ENCODE measurements around the gene NCKAP5. TPM values are rescaled to one million over a fixed set of nuclear protein-coding genes. Genes with fewer than 3 reads are reported as not detected.

The NCKAP5 gene
- total RNA-seq, 4 donors from 2014 or later = 0.55 to 6.6 (median 3.3) TPM; not detected in 1

DNA sequence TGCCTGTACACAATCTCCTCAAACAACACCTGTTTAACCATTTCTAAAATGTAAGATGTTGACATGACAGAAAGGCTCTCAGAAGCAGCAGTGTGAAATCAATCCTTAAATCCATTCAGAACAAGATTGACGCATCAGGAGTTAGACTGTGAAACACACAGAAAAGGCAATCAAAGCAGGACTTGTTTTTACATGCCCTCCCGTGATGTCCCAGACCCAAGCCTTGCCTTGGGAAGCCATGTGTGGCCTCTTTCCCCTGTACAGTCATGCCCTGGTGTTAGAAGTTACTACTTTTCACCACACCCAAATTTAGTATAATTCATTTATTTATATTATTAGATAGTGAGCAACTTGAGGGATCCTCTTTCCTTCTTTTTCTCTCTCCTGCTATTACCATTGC lies 115.7 kb downstream of the NCKAP5 start:
- Histone ChIP-seq H3K9me3 (no peaks in the 10 kb centered on the region), H3K27me3 (no peaks in the 10 kb centered on the region), H3K27ac (no peak overlapping the region), H3K4me3 (no peak overlapping the region), H3K36me3 (no peaks in the 10 kb centered on the region), H3K4me1 (no peaks in the 10 kb centered on the region)
- DNase-seq = no peak
- intact Hi-C loops (cut with DNase I; ENCODE audit: low total_unique reads) = no loop called here
- no peak for TF ChIP-seq POLR2A (IDR thresholded peaks at IDR 0.05)
- TF ChIP-seq, protein P1, sequence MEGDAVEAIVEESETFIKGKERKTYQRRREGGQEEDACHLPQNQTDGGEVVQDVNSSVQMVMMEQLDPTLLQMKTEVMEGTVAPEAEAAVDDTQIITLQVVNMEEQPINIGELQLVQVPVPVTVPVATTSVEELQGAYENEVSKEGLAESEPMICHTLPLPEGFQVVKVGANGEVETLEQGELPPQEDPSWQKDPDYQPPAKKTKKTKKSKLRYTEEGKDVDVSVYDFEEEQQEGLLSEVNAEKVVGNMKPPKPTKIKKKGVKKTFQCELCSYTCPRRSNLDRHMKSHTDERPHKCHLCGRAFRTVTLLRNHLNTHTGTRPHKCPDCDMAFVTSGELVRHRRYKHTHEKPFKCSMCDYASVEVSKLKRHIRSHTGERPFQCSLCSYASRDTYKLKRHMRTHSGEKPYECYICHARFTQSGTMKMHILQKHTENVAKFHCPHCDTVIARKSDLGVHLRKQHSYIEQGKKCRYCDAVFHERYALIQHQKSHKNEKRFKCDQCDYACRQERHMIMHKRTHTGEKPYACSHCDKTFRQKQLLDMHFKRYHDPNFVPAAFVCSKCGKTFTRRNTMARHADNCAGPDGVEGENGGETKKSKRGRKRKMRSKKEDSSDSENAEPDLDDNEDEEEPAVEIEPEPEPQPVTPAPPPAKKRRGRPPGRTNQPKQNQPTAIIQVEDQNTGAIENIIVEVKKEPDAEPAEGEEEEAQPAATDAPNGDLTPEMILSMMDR (IDR thresholded peaks at IDR 0.05) = no peak

DNA sequence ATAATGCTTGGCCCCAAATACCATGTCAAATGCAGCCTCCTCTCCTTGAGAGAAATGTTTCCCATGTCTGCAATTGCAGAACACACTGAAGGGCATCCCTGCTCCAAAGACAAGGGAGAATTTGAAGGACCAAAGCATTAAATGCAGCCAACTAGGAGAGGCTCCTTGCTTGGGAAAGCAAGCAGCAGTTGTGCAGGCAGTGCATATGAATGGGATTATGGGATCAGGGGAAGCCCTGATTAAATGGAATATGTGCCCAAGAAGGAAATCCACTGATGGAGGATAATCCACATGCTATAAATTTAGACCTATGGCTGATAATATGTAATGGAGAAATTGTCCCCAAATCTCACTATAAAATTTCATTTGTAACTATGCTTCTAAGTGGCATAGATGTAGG lies 116.1 kb downstream of the NCKAP5 start:
- H3K27ac ChIP-seq = no peak overlapping the region
- no peak overlapping the region for H3K4me3 ChIP-seq
- intact Hi-C loops (cut with DNase I; ENCODE audit: low total_unique reads) = no loop called here
- TF ChIP-seq POLR2A (IDR thresholded peaks at IDR 0.05) = no peak
- TF ChIP-seq, protein P1 (IDR thresholded peaks at IDR 0.05) = no peak
- H3K9me3 ChIP-seq = no peaks in the 10 kb centered on the region
- no peaks in the 10 kb centered on the region for H3K36me3 ChIP-seq
- no peaks in the 10 kb centered on the region for H3K4me1 ChIP-seq
- DNase-seq = no peak
- H3K27me3 ChIP-seq = no peaks in the 10 kb centered on the region

DNA sequence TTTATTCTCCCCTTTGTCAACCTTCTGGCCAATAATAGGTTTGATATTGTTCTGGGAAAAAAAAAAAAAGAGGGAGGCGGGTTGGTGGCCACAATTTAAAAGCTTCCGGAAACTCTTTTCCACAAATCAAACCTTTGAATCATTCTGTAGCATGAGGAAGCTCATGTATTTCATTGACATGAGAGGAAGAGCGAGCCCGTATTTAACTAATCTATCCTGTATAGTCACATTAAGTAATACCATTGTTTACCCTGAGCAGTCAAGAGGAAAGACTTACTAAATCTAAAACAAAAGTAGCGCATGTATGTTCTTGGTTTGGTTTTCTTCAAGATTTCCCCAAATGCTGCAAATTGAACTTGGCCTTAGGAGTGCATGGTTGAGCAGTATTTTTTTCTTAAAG lies 120.1 kb downstream of the NCKAP5 start:
- H3K4me3 ChIP-seq = no peak overlapping the region
- no peaks in the 10 kb centered on the region for H3K4me1 ChIP-seq
- DNase-seq = no peak
- intact Hi-C loops (cut with DNase I; ENCODE audit: low total_unique reads) = no loop called here
- H3K9me3 ChIP-seq = no peaks in the 10 kb centered on the region
- TF ChIP-seq, protein P1 (IDR thresholded peaks at IDR 0.05) = no peak
- no peak for TF ChIP-seq POLR2A (IDR thresholded peaks at IDR 0.05)
- H3K36me3 ChIP-seq = no peaks in the 10 kb centered on the region
- H3K27ac ChIP-seq = no peak overlapping the region
- H3K27me3 ChIP-seq = no peaks in the 10 kb centered on the region

DNA sequence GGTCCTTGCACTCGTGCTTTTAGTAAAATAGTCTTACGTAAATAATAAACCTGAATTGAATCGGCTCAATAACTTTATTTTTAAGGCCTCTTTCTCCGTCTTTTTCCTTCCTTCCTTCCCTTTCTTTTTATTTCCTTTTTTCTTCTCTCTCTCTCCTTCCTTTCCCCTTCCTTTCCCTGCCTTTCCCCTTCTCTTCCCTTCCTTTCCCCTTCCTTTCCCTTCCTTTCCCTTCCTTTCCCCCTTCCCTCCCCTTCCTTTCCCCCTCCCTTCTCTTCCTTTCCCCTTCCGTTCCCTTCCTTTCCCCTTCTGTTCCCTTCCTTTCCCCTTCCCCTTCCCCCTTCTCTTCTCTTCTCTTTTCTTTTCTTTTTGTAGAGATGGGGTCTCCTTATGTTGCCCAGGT lies 121.0 kb downstream of the NCKAP5 start:
- no peaks in the 10 kb centered on the region for H3K9me3 ChIP-seq
- no peak for DNase-seq
- no peaks in the 10 kb centered on the region for H3K4me1 ChIP-seq
- TF ChIP-seq, protein P1 (IDR thresholded peaks at IDR 0.05) = no peak
- no peak for TF ChIP-seq POLR2A (IDR thresholded peaks at IDR 0.05)
- no peak overlapping the region for H3K4me3 ChIP-seq
- intact Hi-C loops (cut with DNase I; ENCODE audit: low total_unique reads) = no loop called here
- H3K27me3 ChIP-seq = no peaks in the 10 kb centered on the region
- H3K27ac ChIP-seq = no peak overlapping the region
- no peaks in the 10 kb centered on the region for H3K36me3 ChIP-seq

DNA sequence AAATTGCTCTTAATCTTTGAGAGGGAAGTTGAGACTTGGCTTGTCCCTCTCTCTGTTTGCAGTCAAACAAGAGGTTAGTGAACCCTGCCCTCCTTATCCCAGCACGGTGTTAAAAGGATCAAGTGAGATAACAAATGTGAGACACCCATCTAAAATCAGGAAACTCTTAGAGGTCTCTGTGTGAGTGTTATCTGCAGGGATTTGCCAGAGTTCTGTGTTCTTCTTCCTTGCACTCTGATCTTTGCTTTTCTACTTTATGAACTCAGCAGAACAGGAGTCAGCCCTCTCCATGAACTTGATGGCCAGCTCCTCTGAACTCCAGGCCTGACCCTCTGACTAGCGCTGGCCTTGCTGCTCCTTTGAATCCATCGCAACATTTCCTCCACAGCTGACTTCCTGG lies 123.8 kb downstream of the NCKAP5 start:
- no peak for DNase-seq
- Histone ChIP-seq H3K4me3 (no peak overlapping the region), H3K4me1 (no peaks in the 10 kb centered on the region), H3K27me3 (no peaks in the 10 kb centered on the region), H3K27ac (no peak overlapping the region), H3K9me3 (no peaks in the 10 kb centered on the region), H3K36me3 (no peaks in the 10 kb centered on the region)
- intact Hi-C loops (cut with DNase I; ENCODE audit: low total_unique reads) = no loop called here
- TF ChIP-seq POLR2A (IDR thresholded peaks at IDR 0.05) = no peak
- TF ChIP-seq, protein P1 (IDR thresholded peaks at IDR 0.05) = no peak
